Measurements from ENCODE around the gene KCNQ1OT1.

Gene KCNQ1OT1

DNA sequence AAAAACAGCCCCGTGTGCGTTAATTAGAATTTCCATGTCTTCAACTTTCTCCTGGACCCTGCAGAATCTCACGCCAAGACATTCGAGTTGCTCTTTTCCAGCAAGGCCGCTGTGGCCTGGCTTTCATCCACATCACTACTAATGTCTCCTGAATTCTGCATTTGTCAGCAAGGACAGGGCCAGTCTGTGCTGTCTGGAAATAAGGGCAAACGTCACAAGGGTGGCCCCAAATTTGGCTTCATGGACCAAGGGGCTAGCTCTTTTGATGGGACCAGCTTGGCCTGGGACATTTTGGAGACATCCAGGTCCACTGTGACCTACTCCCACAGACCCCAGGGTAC lies 33.4 kb downstream of the KCNQ1OT1 start:
- DNase-seq (ENCODE audit: low spot score), result no peak
- no peaks in the 10 kb centered on the region for H3K79me1 ChIP-seq (ENCODE audit: low read depth, low read length)
- H2BK120ac ChIP-seq (ENCODE audit: low read depth, low read length), result no peak overlapping the region
- no peak overlapping the region for H2BK5ac ChIP-seq (ENCODE audit: low read length)
- no peaks in the 10 kb centered on the region for H3K27me3 ChIP-seq (ENCODE audit: control insufficient read depth in 3 of 3, insufficient read depth in 3 of 3, low read depth in 1 of 3, low read length in 3 of 3)
- no peak overlapping the region for H3K9ac ChIP-seq (ENCODE audit: low read depth, low read length, poor library complexity)
- H3K4me2 ChIP-seq (ENCODE audit: insufficient read depth, low read length, poor library complexity, severe bottlenecking), result no peak overlapping the region
- H3K23ac ChIP-seq (ENCODE audit: low read depth, low read length, poor library complexity), result peak overlapping the region; percentile 77
- no peak overlapping the region for H3K4ac ChIP-seq (ENCODE audit: low read length)
- no peak overlapping the region for H4K91ac ChIP-seq (ENCODE audit: low read depth, low read length, poor library complexity)
- WGBS, 2 donors (ENCODE audit: extremely low coverage in 2 of 2, insufficient read length in 2 of 2, insufficient replicate concordance in 1 of 2), result no CpG with 5 or more reads among the region's 6 CpGs
- H3K36me3 ChIP-seq (replicated peaks in 1 of 2; ENCODE audit: control insufficient read depth in 2 of 2, insufficient read depth in 2 of 2, low read length in 2 of 2), result peaks cover 2 to 11% of the 10 kb centered on the region in 2 donors
- peaks cover 9 to 14% of the 10 kb centered on the region in 2 donors for H3K9me3 ChIP-seq (replicated peaks in 1 of 2; ENCODE audit: control insufficient read depth in 2 of 2, insufficient read depth in 1 of 2, low read depth in 1 of 2, low read length in 2 of 2)
- H3K4me1 ChIP-seq (ENCODE audit: control insufficient read depth in 2 of 2, insufficient read depth in 1 of 2, low read depth in 1 of 2, low read length in 2 of 2), result no peaks in the 10 kb centered on the region
- H4K8ac ChIP-seq (ENCODE audit: low read depth, low read length), result no peak overlapping the region
- no peak overlapping the region for H2BK15ac ChIP-seq (ENCODE audit: low read length)
- H3K14ac ChIP-seq (ENCODE audit: low read length), result no peak overlapping the region
- H2BK12ac ChIP-seq (ENCODE audit: low read length), result no peak overlapping the region
- H3K4me3 ChIP-seq (ENCODE audit: low read length in 2 of 2), result no peak overlapping the region
- no peak overlapping the region for H3K27ac ChIP-seq (replicated peaks; ENCODE audit: low read length)
- H2AK5ac ChIP-seq (ENCODE audit: low read depth, low read length), result no peak overlapping the region
- H3K18ac ChIP-seq (ENCODE audit: low read length), result no peak overlapping the region
- no peak overlapping the region for H2AFZ ChIP-seq (ENCODE audit: low read length)

DNA sequence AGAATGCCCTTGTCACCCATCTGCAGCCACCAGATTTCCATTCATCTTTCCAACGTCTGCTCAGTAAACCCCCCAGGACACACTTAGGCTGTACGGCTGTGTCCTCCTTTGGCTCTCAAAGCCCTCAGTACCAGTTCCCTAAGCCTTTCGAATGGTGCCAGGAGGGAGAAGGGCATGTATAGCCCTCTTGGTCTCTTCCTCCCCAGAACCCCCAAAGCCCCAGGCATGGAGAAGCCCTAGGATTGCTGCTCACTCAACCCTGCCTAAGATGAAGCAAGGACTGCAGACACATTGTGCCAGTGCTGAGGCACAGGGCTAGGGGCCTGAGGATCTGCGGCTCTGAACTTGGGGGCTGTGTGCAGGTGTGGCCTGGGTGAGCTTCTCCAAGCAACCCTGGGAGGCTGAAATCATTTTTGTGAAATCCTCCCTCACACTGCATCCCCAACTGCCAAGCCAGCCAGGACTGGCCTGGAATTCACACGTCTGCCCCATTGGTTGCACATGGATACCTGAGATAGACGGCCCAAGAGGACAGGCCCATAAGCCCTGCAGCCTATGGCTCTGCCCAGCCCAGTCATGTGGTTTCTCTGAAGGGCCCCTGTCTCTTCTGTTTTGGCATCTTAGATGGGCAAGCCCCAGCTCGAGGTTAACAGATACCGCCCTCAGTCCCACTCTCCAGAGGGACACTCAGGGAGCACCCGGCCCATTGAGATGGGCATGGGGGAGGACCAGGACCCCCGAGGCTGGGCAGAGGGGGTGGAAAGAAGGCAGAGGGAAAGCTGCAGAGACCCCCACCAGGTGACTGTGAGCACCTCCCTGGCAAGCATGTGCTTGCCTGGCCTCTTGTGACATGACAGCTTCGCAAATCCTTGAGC lies 34.0 kb downstream of the KCNQ1OT1 start:
- no peak overlapping the region for H3K4me3 ChIP-seq (ENCODE audit: low read length in 2 of 2)
- H3K79me1 ChIP-seq (ENCODE audit: low read depth, low read length), result no peaks in the 10 kb centered on the region
- H2BK15ac ChIP-seq (ENCODE audit: low read length), result no peak overlapping the region
- H3K9ac ChIP-seq (ENCODE audit: low read depth, low read length, poor library complexity), result no peak overlapping the region
- no CpG with 5 or more reads among the region's 11 CpGs for WGBS, 2 donors (ENCODE audit: extremely low coverage in 2 of 2, insufficient read length in 2 of 2, insufficient replicate concordance in 1 of 2)
- peaks cover 2 to 11% of the 10 kb centered on the region in 2 donors for H3K36me3 ChIP-seq (replicated peaks in 1 of 2; ENCODE audit: control insufficient read depth in 2 of 2, insufficient read depth in 2 of 2, low read length in 2 of 2)
- no peak overlapping the region for H3K4me2 ChIP-seq (ENCODE audit: insufficient read depth, low read length, poor library complexity, severe bottlenecking)
- no peaks in the 10 kb centered on the region for H3K4me1 ChIP-seq (ENCODE audit: control insufficient read depth in 2 of 2, insufficient read depth in 1 of 2, low read depth in 1 of 2, low read length in 2 of 2)
- no peaks in the 10 kb centered on the region for H3K27me3 ChIP-seq (ENCODE audit: control insufficient read depth in 3 of 3, insufficient read depth in 3 of 3, low read depth in 1 of 3, low read length in 3 of 3)
- no peak overlapping the region for H2AK5ac ChIP-seq (ENCODE audit: low read depth, low read length)
- H3K4ac ChIP-seq (ENCODE audit: low read length), result no peak overlapping the region
- no peak overlapping the region for H3K14ac ChIP-seq (ENCODE audit: low read length)
- no peak overlapping the region for H3K18ac ChIP-seq (ENCODE audit: low read length)
- H3K9me3 ChIP-seq (replicated peaks in 1 of 2; ENCODE audit: control insufficient read depth in 2 of 2, insufficient read depth in 1 of 2, low read depth in 1 of 2, low read length in 2 of 2), result peaks cover 14 to 19% of the 10 kb centered on the region in 2 donors
- DNase-seq (ENCODE audit: low spot score), result no peak
- H4K91ac ChIP-seq (ENCODE audit: low read depth, low read length, poor library complexity), result no peak overlapping the region
- no peak overlapping the region for H2BK5ac ChIP-seq (ENCODE audit: low read length)
- no peak overlapping the region for H3K27ac ChIP-seq (replicated peaks; ENCODE audit: low read length)
- H2AFZ ChIP-seq (ENCODE audit: low read length), result no peak overlapping the region
- H3K23ac ChIP-seq (ENCODE audit: low read depth, low read length, poor library complexity), result no peak overlapping the region
- H2BK12ac ChIP-seq (ENCODE audit: low read length), result no peak overlapping the region
- H2BK120ac ChIP-seq (ENCODE audit: low read depth, low read length), result no peak overlapping the region
- H4K8ac ChIP-seq (ENCODE audit: low read depth, low read length), result no peak overlapping the region

DNA sequence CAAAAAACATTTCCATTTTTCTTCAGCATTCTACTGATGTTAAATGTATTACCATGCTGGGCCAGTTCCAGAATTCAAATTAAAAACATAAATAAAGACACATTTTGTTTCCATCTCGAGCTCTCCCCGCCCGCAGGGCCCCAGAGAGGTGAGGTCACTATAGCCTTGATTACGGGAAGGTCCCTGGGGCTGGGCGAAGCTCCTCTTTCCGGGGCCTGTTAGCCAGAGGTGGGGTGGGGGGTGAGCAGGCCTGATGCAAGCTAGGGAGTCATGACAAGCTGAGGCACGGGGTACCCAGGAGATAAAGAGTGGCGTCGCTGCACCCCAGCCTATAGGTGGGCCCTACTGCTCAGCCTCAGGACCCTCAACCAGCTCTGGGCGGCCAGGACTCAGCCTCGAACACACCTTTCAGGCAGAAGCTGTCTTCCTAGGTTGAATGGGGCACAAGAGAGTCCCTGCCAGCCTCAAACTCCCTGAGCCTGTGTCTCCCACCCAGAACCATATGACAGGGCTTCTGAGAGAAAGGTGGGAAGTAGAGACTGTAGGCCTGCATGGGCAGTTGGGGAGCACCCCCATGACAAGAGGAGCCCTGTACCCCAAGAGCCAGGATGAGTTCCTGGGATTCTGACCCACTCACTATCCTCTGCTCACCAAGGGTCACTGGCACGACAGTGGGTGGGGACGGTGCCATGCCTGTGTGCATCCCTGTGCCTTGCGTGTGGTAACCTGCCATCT lies 34.8 kb downstream of the KCNQ1OT1 start:
- Histone ChIP-seq H2BK120ac (ENCODE audit: low read depth, low read length) (no peak overlapping the region), H3K4me1 (ENCODE audit: control insufficient read depth in 2 of 2, insufficient read depth in 1 of 2, low read depth in 1 of 2, low read length in 2 of 2) (no peaks in the 10 kb centered on the region), H3K27me3 (ENCODE audit: control insufficient read depth in 3 of 3, insufficient read depth in 3 of 3, low read depth in 1 of 3, low read length in 3 of 3) (no peaks in the 10 kb centered on the region), H2AK5ac (ENCODE audit: low read depth, low read length) (no peak overlapping the region), H3K23ac (ENCODE audit: low read depth, low read length, poor library complexity) (no peak overlapping the region), H3K9ac (ENCODE audit: low read depth, low read length, poor library complexity) (no peak overlapping the region), H4K91ac (ENCODE audit: low read depth, low read length, poor library complexity) (no peak overlapping the region), H3K4me3 (ENCODE audit: low read length in 2 of 2) (no peak overlapping the region), H2BK15ac (ENCODE audit: low read length) (no peak overlapping the region), H3K79me1 (ENCODE audit: low read depth, low read length) (no peaks in the 10 kb centered on the region), H2BK12ac (ENCODE audit: low read length) (no peak overlapping the region), H3K9me3 (replicated peaks in 1 of 2; ENCODE audit: control insufficient read depth in 2 of 2, insufficient read depth in 1 of 2, low read depth in 1 of 2, low read length in 2 of 2) (peaks cover 21% of the 10 kb centered on the region in 2 donors), H3K36me3 (replicated peaks in 1 of 2; ENCODE audit: control insufficient read depth in 2 of 2, insufficient read depth in 2 of 2, low read length in 2 of 2) (peaks cover 2 to 11% of the 10 kb centered on the region in 2 donors), H2AFZ (ENCODE audit: low read length) (no peak overlapping the region), H3K4ac (ENCODE audit: low read length) (no peak overlapping the region), H2BK5ac (ENCODE audit: low read length) (no peak overlapping the region), H3K14ac (ENCODE audit: low read length) (no peak overlapping the region), H3K18ac (ENCODE audit: low read length) (no peak overlapping the region), H4K8ac (ENCODE audit: low read depth, low read length) (no peak overlapping the region), H3K27ac (replicated peaks; ENCODE audit: low read length) (no peak overlapping the region), H3K4me2 (ENCODE audit: insufficient read depth, low read length, poor library complexity, severe bottlenecking) (no peak overlapping the region)
- WGBS, 2 donors (ENCODE audit: extremely low coverage in 2 of 2, insufficient read length in 2 of 2, insufficient replicate concordance in 1 of 2), result no CpG with 5 or more reads among the region's 14 CpGs
- no peak for DNase-seq (ENCODE audit: low spot score)

DNA sequence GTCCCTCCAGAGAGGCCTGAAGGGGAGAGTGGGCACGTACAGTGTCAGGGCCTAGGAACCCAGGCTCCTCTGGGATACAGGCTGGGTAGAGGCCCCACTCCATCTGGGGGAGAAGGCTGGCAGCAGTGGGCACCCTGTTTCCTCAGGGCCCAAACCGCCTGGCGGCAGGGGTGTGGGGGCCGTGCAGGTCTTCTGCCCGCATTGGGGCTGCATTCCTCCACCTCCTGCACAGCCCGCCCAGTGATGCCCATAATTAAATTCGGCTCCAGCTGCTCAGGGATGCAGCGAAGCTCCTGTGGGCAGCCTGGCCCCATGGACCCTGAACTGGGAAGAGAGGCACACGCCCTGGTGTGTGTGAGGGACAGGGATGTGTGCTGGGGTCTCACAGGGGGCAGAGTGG lies 35.4 kb downstream of the KCNQ1OT1 start:
- no CpG with 5 or more reads among the region's 9 CpGs for WGBS, 2 donors (ENCODE audit: extremely low coverage in 2 of 2, insufficient read length in 2 of 2, insufficient replicate concordance in 1 of 2)
- DNase-seq (ENCODE audit: low spot score), result no peak
- H3K27ac ChIP-seq (replicated peaks; ENCODE audit: low read length), result no peak overlapping the region

More for the DNA sequence above, 35.4 kb downstream of the KCNQ1OT1 start:
- Histone ChIP-seq H3K9me3 (replicated peaks in 1 of 2; ENCODE audit: control insufficient read depth in 2 of 2, insufficient read depth in 1 of 2, low read depth in 1 of 2, low read length in 2 of 2) (peaks cover 21 to 26% of the 10 kb centered on the region in 2 donors), H2AFZ (ENCODE audit: low read length) (no peak overlapping the region), H3K18ac (ENCODE audit: low read length) (no peak overlapping the region), H2BK120ac (ENCODE audit: low read depth, low read length) (peak overlapping the region; percentile 26), H3K23ac (ENCODE audit: low read depth, low read length, poor library complexity) (peak overlapping the region; percentile 78), H2BK5ac (ENCODE audit: low read length) (no peak overlapping the region), H3K36me3 (replicated peaks in 1 of 2; ENCODE audit: control insufficient read depth in 2 of 2, insufficient read depth in 2 of 2, low read length in 2 of 2) (peaks cover 2 to 11% of the 10 kb centered on the region in 2 donors), H3K4me3 (ENCODE audit: low read length in 2 of 2) (no peak overlapping the region), H2BK15ac (ENCODE audit: low read length) (no peak overlapping the region), H3K14ac (ENCODE audit: low read length) (no peak overlapping the region), H4K91ac (ENCODE audit: low read depth, low read length, poor library complexity) (no peak overlapping the region), H3K4ac (ENCODE audit: low read length) (no peak overlapping the region), H3K79me1 (ENCODE audit: low read depth, low read length) (no peaks in the 10 kb centered on the region), H3K4me2 (ENCODE audit: insufficient read depth, low read length, poor library complexity, severe bottlenecking) (no peak overlapping the region), H3K27me3 (ENCODE audit: control insufficient read depth in 3 of 3, insufficient read depth in 3 of 3, low read depth in 1 of 3, low read length in 3 of 3) (no peaks in the 10 kb centered on the region), H4K8ac (ENCODE audit: low read depth, low read length) (no peak overlapping the region), H3K9ac (ENCODE audit: low read depth, low read length, poor library complexity) (no peak overlapping the region), H3K4me1 (ENCODE audit: control insufficient read depth in 2 of 2, insufficient read depth in 1 of 2, low read depth in 1 of 2, low read length in 2 of 2) (no peaks in the 10 kb centered on the region), H2BK12ac (ENCODE audit: low read length) (no peak overlapping the region), H2AK5ac (ENCODE audit: low read depth, low read length) (no peak overlapping the region)

All from neuronal stem cell (in vitro differentiated cells).